H1 (cell line): ENCODE results near the gene ADAMTSL2. TPM values are rescaled to one million over a fixed set of nuclear protein-coding genes. Genes with fewer than 3 reads are reported as not detected.

Experiments used
- CTCF ChIA-PET: fragments of 300-600 bp; sonication (Branson Sonifier 250); formaldehyde crosslinking; loops from one replicate; lab custom pipeline; 2021; ENCODE audit not compliant: partially characterized antibody; lab: Charles Lee
- POLR2A ChIA-PET: fragments of 300-600 bp; sonication (Branson Sonifier 250); formaldehyde crosslinking; loops from one replicate; lab custom pipeline; 2021; ENCODE audit warnings: inconsistent platforms; ENCODE audit not compliant: partially characterized antibody; lab: Charles Lee
- DNase-seq, 2 experiments: peaks; one replicate each; pipeline versions ENCODE4 v3.0.0 to v3.0.0-alpha.2; 2010 to 2022; ENCODE audit warnings: low spot score in 2 of 2, low read depth in 1 of 2, mixed read lengths in 1 of 2
- FAIRE-seq: peaks from 2 replicates; lab custom pipeline; 2011; peaks lifted over from hg19 to GRCh38; lab: Jason Lieb, UNC
- H2AFZ ChIP-seq: 2 replicates; pipeline ENCODE4 v1.8.1; 2012; ENCODE audit warnings: low read length, inconsistent platforms
- H2AK5ac ChIP-seq: 2 replicates; pipeline ENCODE4 v1.6.1; 2013; ENCODE audit warnings: low read depth, low read length
- H2BK120ac ChIP-seq: replicated peaks from 2 replicates; pipeline ENCODE3; 2013; ENCODE audit warnings: low read depth, low read length, inconsistent platforms
- H2BK12ac ChIP-seq: 2 replicates; pipeline ENCODE4 v1.6.1; 2013; ENCODE audit warnings: low read depth, low read length
- H2BK15ac ChIP-seq: 2 replicates; pipeline ENCODE4 v1.6.1; 2013; ENCODE audit warnings: low read length
- H2BK20ac ChIP-seq: 2 replicates; pipeline ENCODE4 v1.6.1; 2013; ENCODE audit warnings: low read length
- H2BK5ac ChIP-seq: 2 replicates; pipeline ENCODE4 v1.6.1; 2013; ENCODE audit warnings: low read depth, low read length
- H3K14ac ChIP-seq: 2 replicates; pipeline ENCODE4 v1.6.1; 2013; ENCODE audit warnings: inconsistent platforms; ENCODE audit not compliant: insufficient read length
- H3K18ac ChIP-seq: 2 replicates; pipeline ENCODE4 v1.6.1; 2013; ENCODE audit warnings: low read length; ENCODE audit errors: extremely low read depth
- H3K23ac ChIP-seq: 2 replicates; pipeline ENCODE4 v1.6.1; 2013; ENCODE audit warnings: inconsistent platforms; ENCODE audit not compliant: insufficient read length
- H3K23me2 ChIP-seq: 2 replicates; pipeline ENCODE4 v1.6.1; 2013; ENCODE audit warnings: low read depth, low read length
- H3K27ac ChIP-seq: 2 replicates; pipeline ENCODE4 v1.6.1; 2011; ENCODE audit warnings: low read depth, low read length, inconsistent platforms
- H3K27me3 ChIP-seq, 4 experiments: replicated peaks in 1 of 4; 1 replicate in 1 of 4; 2 replicates in 3 of 4; pipeline versions ENCODE4 v1.6.1 to v1.8.1; 2011 to 2013; ENCODE audit warnings: low read length in 3 of 4, mild to moderate bottlenecking in 3 of 4, inconsistent platforms in 2 of 4, mixed read lengths in 2 of 4, moderate library complexity in 1 of 4; ENCODE audit not compliant: control insufficient read depth in 3 of 4, insufficient read depth in 3 of 4; ENCODE audit errors: extremely low read depth in 1 of 4
- H3K36me3 ChIP-seq, 4 experiments: 2 replicates each; pipeline versions ENCODE4 v1.6.1 to v1.8.1; 2011 to 2013; ENCODE audit warnings: mild to moderate bottlenecking in 4 of 4, low read length in 3 of 4, moderate library complexity in 2 of 4, control low read depth in 1 of 4, inconsistent platforms in 1 of 4; ENCODE audit not compliant: insufficient read depth in 4 of 4, control insufficient read depth in 2 of 4
- H3K4ac ChIP-seq: replicated peaks from 2 replicates; pipeline ENCODE3; 2013; ENCODE audit warnings: low read length, low read depth, mixed read lengths, inconsistent platforms; ENCODE audit not compliant: insufficient read length
- H3K4me1 ChIP-seq, 4 experiments: replicated peaks in 1 of 4; 1 replicate in 1 of 4; 2 replicates in 3 of 4; pipeline versions ENCODE4 v1.6.1 to v1.8.1; 2011 to 2013; ENCODE audit warnings: low read length in 3 of 4, inconsistent platforms in 2 of 4, mixed read lengths in 1 of 4; ENCODE audit not compliant: insufficient read depth in 4 of 4, control insufficient read depth in 3 of 4
- H3K4me2 ChIP-seq, 2 experiments: 2 replicates each; pipeline versions ENCODE4 v1.6.1 to v1.8.1; 2011 to 2013; ENCODE audit warnings: low read depth in 2 of 2, low read length in 2 of 2, control low read depth in 1 of 2, inconsistent platforms in 1 of 2, mild to moderate bottlenecking in 1 of 2; ENCODE audit not compliant: insufficient read depth in 1 of 2
- H3K4me3 ChIP-seq, 4 experiments: fragments of 200-600, 300-600 bp in 1 of 4; sonication (generic), shearing (Covaris generic), sonication (Bioruptor Twin) in 1 of 4; 2 replicates each; pipeline versions ENCODE4 v1.5.1 to v1.8.1; 2011 to 2016; ENCODE audit warnings: low read length in 4 of 4, low read depth in 3 of 4, control low read depth in 2 of 4, inconsistent platforms in 2 of 4, mild to moderate bottlenecking in 2 of 4, mixed read lengths in 1 of 4, moderate library complexity in 1 of 4; ENCODE audit not compliant: insufficient read depth in 2 of 4; ENCODE audit errors: extremely low read depth in 1 of 4
- H3K56ac ChIP-seq: replicated peaks from 2 replicates; pipeline ENCODE3; 2013; ENCODE audit warnings: low read depth, mild to moderate bottlenecking, mixed read lengths, low read length, inconsistent platforms; ENCODE audit not compliant: insufficient read length
- H3K79me1 ChIP-seq: 2 replicates; pipeline ENCODE4 v1.6.1; 2013; ENCODE audit warnings: low read depth, low read length, control low read depth
- H3K79me2 ChIP-seq, 2 experiments: 2 replicates each; pipeline versions ENCODE4 v1.6.1 to v1.8.1; 2012 to 2013; ENCODE audit warnings: low read length in 2 of 2, mild to moderate bottlenecking in 2 of 2, inconsistent platforms in 1 of 2; ENCODE audit not compliant: insufficient read depth in 2 of 2, control insufficient read depth in 1 of 2
- H3K9ac ChIP-seq, 4 experiments: replicated peaks in 1 of 4; 1 replicate in 1 of 4; 2 replicates in 3 of 4; pipeline versions ENCODE4 v1.6.1 to v1.8.1; 2011 to 2013; ENCODE audit warnings: low read depth in 3 of 4, low read length in 3 of 4, control low read depth in 2 of 4, mild to moderate bottlenecking in 2 of 4, moderate library complexity in 2 of 4, inconsistent platforms in 1 of 4; ENCODE audit errors: extremely low read depth in 1 of 4
- H3K9me3 ChIP-seq, 2 experiments: 2 replicates each; pipeline versions ENCODE4 v1.6.1 to v1.8.1; 2012 to 2013; ENCODE audit warnings: mild to moderate bottlenecking in 2 of 2, moderate library complexity in 2 of 2, control low read depth in 1 of 2, inconsistent platforms in 1 of 2, low read depth in 1 of 2, low read length in 1 of 2, mixed read lengths in 1 of 2; ENCODE audit not compliant: insufficient read depth in 2 of 2
- H4K20me1 ChIP-seq, 2 experiments: replicated peaks in 1 of 2; 2 replicates each; pipeline versions ENCODE3 to v1.8.1; 2011 to 2013; ENCODE audit warnings: inconsistent platforms in 2 of 2, low read length in 2 of 2, mild to moderate bottlenecking in 1 of 2; ENCODE audit not compliant: insufficient read depth in 2 of 2, control insufficient read depth in 1 of 2
- H4K5ac ChIP-seq: 2 replicates; pipeline ENCODE4 v1.6.1; 2013; ENCODE audit warnings: low read length, low read depth, mixed read lengths, inconsistent platforms; ENCODE audit not compliant: insufficient read length
- H4K8ac ChIP-seq: 2 replicates; pipeline ENCODE4 v1.8.0; 2013; ENCODE audit warnings: mild to moderate bottlenecking, moderate library complexity, low read length, inconsistent platforms; ENCODE audit not compliant: insufficient read depth; ENCODE audit errors: extremely low read depth
- H4K91ac ChIP-seq: replicated peaks from 2 replicates; pipeline ENCODE3; 2013; ENCODE audit warnings: low read length, mixed read lengths, inconsistent platforms; ENCODE audit not compliant: insufficient read length
- CTBP2 ChIP-seq: IDR thresholded peaks from 2 replicates; pipeline ENCODE4 v1.7.0; 2011; ENCODE audit warnings: borderline replicate concordance, mild to moderate bottlenecking, moderate library complexity, mixed read lengths, low read length; ENCODE audit not compliant: insufficient read depth, insufficient read length
- HDAC2 ChIP-seq, 2 experiments: fragments of 300-600 bp in 1 of 2; sonication (generic) in 1 of 2; IDR thresholded peaks; 2 replicates each; pipeline ENCODE4 v1.6.1; 2011 to 2012; ENCODE audit warnings: low read depth in 2 of 2, low read length in 2 of 2, mild to moderate bottlenecking in 2 of 2, moderate library complexity in 2 of 2, borderline replicate concordance in 1 of 2, inconsistent platforms in 1 of 2
- JUND ChIP-seq: IDR thresholded peaks from 2 replicates; pipeline ENCODE4 v1.6.1; 2011; ENCODE audit warnings: mild to moderate bottlenecking, improper control_type of control experiment, low read length
- SIN3A ChIP-seq, 2 experiments: IDR thresholded peaks in 1 of 2; conservative IDR thresholded peaks in 1 of 2; 2 replicates each; pipeline ENCODE4 v1.6.1; 2011 to 2012; ENCODE audit warnings: low read length in 2 of 2, improper control_type of control experiment in 1 of 2, low read depth in 1 of 2, mild to moderate bottlenecking in 1 of 2
- WGBS, 2 experiments: shearing (Covaris generic) in 1 of 2; methylation state at CpG; one replicate each; pipeline versions ENCODE4 v1.1.6 to v1.1.7; 2013 to 2015; ENCODE audit warnings: low lambda C conversion rate in 2 of 2, mixed read lengths in 2 of 2, inconsistent platforms in 1 of 2, low coverage in 1 of 2, missing lambda C conversion rate in 1 of 2; ENCODE audit not compliant: insufficient replicate concordance in 2 of 2, insufficient coverage in 1 of 2, insufficient read length in 1 of 2; ENCODE audit errors: extremely low coverage in 1 of 2, missing lambda C conversion rate in 1 of 2; 5-methylcytosine and 5-hydroxymethylcytosine counted together
- polyA plus RNA-seq, 7 experiments: library from polyadenylated mRNA; depleted of rRNA in 3 of 7; stranded (reverse) in 5 of 7; unstranded in 2 of 7; fragments of >200 nt in 5 of 7; fragments of 200-250 nt in 2 of 7; gene quantifications; 1 replicate in 5 of 7; 2 replicates in 1 of 7; 4 replicates in 1 of 7; pipeline versions ENCODE4 v1.2.1 to v1.2.3, GENCODE V29; 2011 to 2013; ENCODE audit warnings: missing spikeins in 2 of 7, mixed read lengths in 2 of 7
- total RNA-seq: library from RNA; stranded (reverse); fragmentation: NEBNext Ultra II Directional; extraction: Animal tissue kit (Norgen Biotek cat#: 25700); gene quantifications from 2 replicates; pipeline ENCODE4 v1.2.1, GENCODE V29; 2021
- TF ChIP-seq, protein P1 (sequence below): IDR thresholded peaks from 2 replicates; pipeline ENCODE4 v1.6.1; 2012; ENCODE audit warnings: inconsistent platforms
- TF ChIP-seq, protein P2 (sequence below): IDR thresholded peaks from 2 replicates; pipeline ENCODE4 v1.6.1; 2012; ENCODE audit warnings: inconsistent platforms
- TF ChIP-seq, protein P3 (sequence below): IDR thresholded peaks from 2 replicates; pipeline ENCODE4 v1.6.1; 2011; ENCODE audit warnings: low read depth, mild to moderate bottlenecking, low read length; ENCODE audit not compliant: insufficient read depth

ADAMTSL2 gene
- total and polyA plus RNA-seq, 2 of the 8 experiments (the other 6 are each of a cell fraction or from before 2014, with no cell fraction given): 0.74 to 0.76 TPM

DNA sequence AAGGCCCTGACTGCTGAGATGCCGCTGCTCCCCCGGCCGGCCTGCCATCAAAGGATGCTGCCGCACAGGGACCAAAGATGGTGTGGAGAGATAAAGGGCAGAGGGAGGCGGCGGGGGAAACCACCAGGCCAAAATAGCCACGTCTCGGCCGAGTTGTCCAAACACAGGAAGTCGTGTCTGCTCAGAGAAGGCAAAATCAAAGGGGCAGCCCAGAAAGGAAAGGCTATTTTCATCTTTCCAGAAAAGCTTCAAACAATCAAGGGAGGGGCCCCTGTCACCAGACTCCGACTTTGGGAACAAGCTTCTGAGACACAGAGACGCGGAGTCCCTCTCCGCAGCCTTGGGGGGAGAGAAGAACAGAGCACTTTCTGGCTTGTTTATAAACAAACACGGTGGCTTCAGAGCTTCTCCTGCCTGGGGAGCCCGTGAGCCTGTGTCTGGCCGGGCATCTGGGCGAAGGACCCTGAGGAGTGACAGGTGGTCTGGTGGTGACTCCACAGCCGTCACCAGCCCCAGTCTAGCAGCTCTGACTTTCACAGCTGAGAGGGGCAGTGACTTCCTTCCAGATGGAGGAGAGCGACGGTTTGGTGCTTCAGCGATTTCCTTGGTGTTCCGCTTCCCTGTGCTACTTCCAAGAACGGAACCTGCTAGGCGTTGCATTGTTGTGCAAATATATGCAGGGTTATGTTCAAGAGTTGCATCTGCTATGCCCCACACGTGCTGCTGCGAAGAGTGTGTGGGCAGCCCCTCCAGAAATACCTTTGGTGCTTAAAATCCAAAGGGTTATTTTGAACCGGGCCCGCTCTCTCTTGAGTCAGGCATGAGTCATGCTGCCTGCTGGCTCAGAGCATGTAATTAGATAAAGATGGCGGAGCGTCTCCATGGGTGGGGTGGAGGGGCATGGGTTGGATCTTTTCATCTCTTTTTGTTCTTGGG, 24.0 kb downstream of the ADAMTSL2 start:
- Histone ChIP-seq H3K56ac (no peak overlapping the region), H3K4me1 (peaks cover 9 to 17% (median 11%) of the 10 kb centered on the region in 4 experiments; a peak in 6 of 7 replicates), H3K23me2 (no peaks in the 10 kb centered on the region), H3K27me3 (no peaks in the 10 kb centered on the region; a peak in 1 of 7 replicates), H3K18ac (peak overlapping the region; percentile 79; the same call in 1 of the 2 replicates), H4K5ac (no peak overlapping the region), H4K8ac (peak overlapping the region; percentile 75), H3K14ac (no peak overlapping the region), H3K9me3 (no peaks in the 10 kb centered on the region), H4K91ac (peak overlapping the region; percentile 47), H3K79me1 (no peaks in the 10 kb centered on the region; the same call in 1 of the 2 replicates), H2AFZ (no peak overlapping the region), H2BK12ac (no peak overlapping the region), H2BK120ac (no peak overlapping the region), H3K23ac (no peak overlapping the region), H3K79me2 (no peaks in the 10 kb centered on the region), H2BK5ac (no peak overlapping the region; the same call in 1 of the 2 replicates), H3K4me3 (no peak overlapping the region), H2BK15ac (no peak overlapping the region), H3K4me2 (peak overlapping the region in 1 of 2 experiments; percentile 7; a peak in 1 of 4 replicates), H2BK20ac (no peak overlapping the region), H3K9ac (no peak overlapping the region), H3K27ac (no peak overlapping the region), H3K4ac (peak overlapping the region; percentile 57), H2AK5ac (no peak overlapping the region), H4K20me1 (peaks cover 0 to 1% of the 10 kb centered on the region in 2 experiments), H3K36me3 (no peaks in the 10 kb centered on the region)
- ChIA-PET CTCF (interaction anchor here (0.6 to 4.6 kb wide), 11 partner anchors 18 to 456 kb away, joined by 3 to 26 read pairs (median 3); partner anchors contain the start of gene ADAMTSL2), POLR2A (interaction anchor here (1.3 to 1.6 kb wide), 3 partner anchors 12 to 22 kb away, joined by 3 to 4 read pairs (median 3); no protein-coding TSS in a partner anchor)
- 62% methylated on average over 31 of the region's 31 CpGs; no CpG with 5 or more reads in 1 of the 2 experiments for WGBS, 2 experiments
- FAIRE-seq (peak; percentile 57), DNase-seq (no peak)
- TF ChIP-seq, protein P1, sequence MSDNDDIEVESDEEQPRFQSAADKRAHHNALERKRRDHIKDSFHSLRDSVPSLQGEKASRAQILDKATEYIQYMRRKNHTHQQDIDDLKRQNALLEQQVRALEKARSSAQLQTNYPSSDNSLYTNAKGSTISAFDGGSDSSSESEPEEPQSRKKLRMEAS: peak; percentile 49
- 0 out of 4 replicates have a peak, but pooled peaks of 1 of the 2 experiments have one; percentile 37 for TF ChIP-seq HDAC2 (IDR thresholded peaks at IDR 0.05; ENCODE audit: borderline replicate concordance in 1 of 2, low read depth in 2 of 2, low read length in 2 of 2)
- TF ChIP-seq, protein P2, sequence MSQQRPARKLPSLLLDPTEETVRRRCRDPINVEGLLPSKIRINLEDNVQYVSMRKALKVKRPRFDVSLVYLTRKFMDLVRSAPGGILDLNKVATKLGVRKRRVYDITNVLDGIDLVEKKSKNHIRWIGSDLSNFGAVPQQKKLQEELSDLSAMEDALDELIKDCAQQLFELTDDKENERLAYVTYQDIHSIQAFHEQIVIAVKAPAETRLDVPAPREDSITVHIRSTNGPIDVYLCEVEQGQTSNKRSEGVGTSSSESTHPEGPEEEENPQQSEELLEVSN: peak; percentile 18; the same call in 1 of the 2 replicates
- peak; percentile 80 for TF ChIP-seq JUND
- TF ChIP-seq, protein P3, sequence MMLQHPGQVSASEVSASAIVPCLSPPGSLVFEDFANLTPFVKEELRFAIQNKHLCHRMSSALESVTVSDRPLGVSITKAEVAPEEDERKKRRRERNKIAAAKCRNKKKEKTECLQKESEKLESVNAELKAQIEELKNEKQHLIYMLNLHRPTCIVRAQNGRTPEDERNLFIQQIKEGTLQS: 0 out of 2 replicates have a peak, but pooled peaks have one; percentile 43
- no peak for TF ChIP-seq CTBP2
- 0 out of 4 replicates have a peak, but pooled peaks of 1 of the 2 experiments have one; percentile 33 for TF ChIP-seq SIN3A (conservative IDR thresholded peaks at IDR 0.05 in 1 of 2, IDR thresholded peaks at IDR 0.05 in 1 of 2; ENCODE audit: low read depth in 1 of 2, low read length in 2 of 2)
